DOHH2 (cell line): ENCODE measurements around the gene WNT10A.

Source experiments
- EZH2phosphoT487 ChIP-seq: fragments of 200-600 bp; sonication (generic); IDR thresholded peaks from 2 replicates; pipeline ENCODE4 v1.6.1; 2017; ENCODE audit warnings: borderline replicate concordance, mild to moderate bottlenecking, antibody characterized with exemption, low read length, moderate library complexity, mixed read lengths
- TF ChIP-seq, protein P1 (sequence below): fragments of 200-600 bp; sonication (generic); IDR thresholded peaks from one replicate; pipeline ENCODE4 v1.5.1; 2014; ENCODE audit warnings: antibody characterized with exemption, mild to moderate bottlenecking, low read depth, low read length; ENCODE audit not compliant: poor library complexity, severe bottlenecking

DNA sequence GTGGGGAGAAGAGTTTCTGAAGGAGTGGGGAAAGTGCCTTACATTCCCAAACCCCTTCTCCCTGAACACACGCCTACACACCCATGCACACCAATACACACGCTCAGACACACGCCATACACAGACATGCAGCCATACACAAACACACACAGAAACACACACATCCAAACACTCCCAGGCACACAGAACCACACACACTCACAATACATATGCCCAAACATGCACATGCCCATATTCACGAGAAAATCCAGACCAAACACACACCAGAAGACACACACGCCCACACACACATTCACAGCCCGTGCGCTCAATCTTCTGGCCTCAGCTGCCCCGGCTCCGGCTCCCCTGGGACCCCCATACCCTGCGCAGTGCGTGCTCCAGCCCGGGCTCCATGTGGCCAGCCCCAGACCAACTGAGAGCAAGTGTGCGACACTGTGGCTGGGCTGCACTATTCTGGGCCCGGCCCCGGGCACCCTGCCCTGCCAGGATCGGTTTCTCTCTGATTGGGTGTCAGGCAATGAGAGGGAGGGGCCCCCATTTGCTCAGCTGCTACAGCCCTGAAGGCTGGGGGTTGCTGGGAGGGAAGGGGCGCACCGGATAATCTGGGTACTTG is 49.2 kb upstream of the WNT10A start, which contains the start of gene PRKAG3:
- TF ChIP-seq, protein P1, sequence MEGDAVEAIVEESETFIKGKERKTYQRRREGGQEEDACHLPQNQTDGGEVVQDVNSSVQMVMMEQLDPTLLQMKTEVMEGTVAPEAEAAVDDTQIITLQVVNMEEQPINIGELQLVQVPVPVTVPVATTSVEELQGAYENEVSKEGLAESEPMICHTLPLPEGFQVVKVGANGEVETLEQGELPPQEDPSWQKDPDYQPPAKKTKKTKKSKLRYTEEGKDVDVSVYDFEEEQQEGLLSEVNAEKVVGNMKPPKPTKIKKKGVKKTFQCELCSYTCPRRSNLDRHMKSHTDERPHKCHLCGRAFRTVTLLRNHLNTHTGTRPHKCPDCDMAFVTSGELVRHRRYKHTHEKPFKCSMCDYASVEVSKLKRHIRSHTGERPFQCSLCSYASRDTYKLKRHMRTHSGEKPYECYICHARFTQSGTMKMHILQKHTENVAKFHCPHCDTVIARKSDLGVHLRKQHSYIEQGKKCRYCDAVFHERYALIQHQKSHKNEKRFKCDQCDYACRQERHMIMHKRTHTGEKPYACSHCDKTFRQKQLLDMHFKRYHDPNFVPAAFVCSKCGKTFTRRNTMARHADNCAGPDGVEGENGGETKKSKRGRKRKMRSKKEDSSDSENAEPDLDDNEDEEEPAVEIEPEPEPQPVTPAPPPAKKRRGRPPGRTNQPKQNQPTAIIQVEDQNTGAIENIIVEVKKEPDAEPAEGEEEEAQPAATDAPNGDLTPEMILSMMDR: no peak
- TF ChIP-seq EZH2phosphoT487: no peak
